Mesodermal cell (in vitro differentiated cells): Measurements from ENCODE around the gene CYTIP.
"Not testable (repeated sequence)": the region's sequence is repeated elsewhere in the genome, so short reads cannot be mapped to it uniquely, and the experiment has no call there.

Experiments
- H3K27ac ChIP-seq: 2 replicates; pipeline ENCODE4 v1.7.0; 2013; ENCODE audit warnings: mild to moderate bottlenecking, low read depth, low read length, moderate library complexity; ENCODE audit not compliant: severe bottlenecking
- H3K36me3 ChIP-seq: 2 replicates; pipeline ENCODE4 v1.7.1; 2013; ENCODE audit warnings: mild to moderate bottlenecking, low read length, moderate library complexity; ENCODE audit not compliant: control insufficient read depth, insufficient read depth
- H3K4me1 ChIP-seq: one replicate; pipeline ENCODE4 v1.7.1; 2013; ENCODE audit warnings: mild to moderate bottlenecking, low read length; ENCODE audit not compliant: insufficient read depth, control insufficient read depth, poor library complexity, severe bottlenecking
- H3K4me3 ChIP-seq: 2 replicates; pipeline ENCODE4 v1.7.0; 2013; ENCODE audit warnings: low read length, control low read depth, mild to moderate bottlenecking; ENCODE audit not compliant: insufficient read depth, poor library complexity, severe bottlenecking; ENCODE audit errors: extremely low read depth
- H3K9me3 ChIP-seq: 2 replicates; pipeline ENCODE4 v1.7.1; 2013; ENCODE audit warnings: mild to moderate bottlenecking, low read length, moderate library complexity; ENCODE audit not compliant: control insufficient read depth
- WGBS, 2 experiments: methylation state at CpG; one replicate each; pipeline ENCODE4 v1.1.5; 2013; ENCODE audit warnings: missing lambda C conversion rate in 2 of 2; ENCODE audit not compliant: insufficient coverage in 2 of 2; 5-methylcytosine and 5-hydroxymethylcytosine counted together

The CYTIP gene

DNA sequence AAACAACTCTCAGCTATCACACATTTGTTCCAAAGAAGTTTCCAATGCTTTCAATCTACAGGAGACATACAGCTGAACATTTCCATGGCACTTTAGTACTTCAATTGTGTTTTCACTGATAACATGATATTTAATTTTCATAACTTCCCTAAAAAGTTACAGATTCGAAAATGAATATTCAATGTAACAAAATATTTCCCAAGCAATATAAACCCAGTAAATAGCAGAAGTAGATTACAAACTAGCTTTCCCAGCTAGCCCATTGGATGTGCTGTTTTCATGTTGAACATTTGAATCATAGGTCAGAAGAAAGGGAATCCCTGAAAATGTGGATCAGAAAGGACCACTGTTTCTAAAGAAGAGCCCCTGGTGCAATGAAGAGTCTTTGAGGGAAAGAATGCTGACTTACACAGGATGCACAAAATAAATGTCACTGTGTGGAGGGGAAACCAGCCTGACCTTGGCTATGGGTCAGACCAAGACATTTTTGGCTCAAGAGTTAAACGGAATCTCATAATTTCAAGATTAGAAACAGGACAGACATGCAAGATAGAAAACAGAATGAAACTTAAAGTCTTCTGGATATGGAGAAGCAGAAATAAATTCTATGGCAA lies 22.5 kb downstream of the CYTIP start:
- Histone ChIP-seq H3K4me1 (no peaks in the 10 kb centered on the region), H3K27ac (no peak overlapping the region), H3K9me3 (no peaks in the 10 kb centered on the region), H3K4me3 (no peak overlapping the region), H3K36me3 (no peaks in the 10 kb centered on the region)
- 100% methylated on average over 1 of the region's 2 CpGs; no CpG with 5 or more reads in 1 of the 2 experiments for WGBS, 2 experiments

GRCh38 chr2:157420771-157421323 lies 23.0 kb downstream of the CYTIP start:
- no peaks in the 10 kb centered on the region for H3K9me3 ChIP-seq
- H3K4me1 ChIP-seq = no peaks in the 10 kb centered on the region
- WGBS, 2 experiments = 79% methylated on average over 2 of the region's 4 CpGs; no CpG with 5 or more reads in 1 of the 2 experiments
- no peak overlapping the region for H3K4me3 ChIP-seq
- H3K27ac ChIP-seq = no peak overlapping the region
- no peaks in the 10 kb centered on the region for H3K36me3 ChIP-seq

DNA sequence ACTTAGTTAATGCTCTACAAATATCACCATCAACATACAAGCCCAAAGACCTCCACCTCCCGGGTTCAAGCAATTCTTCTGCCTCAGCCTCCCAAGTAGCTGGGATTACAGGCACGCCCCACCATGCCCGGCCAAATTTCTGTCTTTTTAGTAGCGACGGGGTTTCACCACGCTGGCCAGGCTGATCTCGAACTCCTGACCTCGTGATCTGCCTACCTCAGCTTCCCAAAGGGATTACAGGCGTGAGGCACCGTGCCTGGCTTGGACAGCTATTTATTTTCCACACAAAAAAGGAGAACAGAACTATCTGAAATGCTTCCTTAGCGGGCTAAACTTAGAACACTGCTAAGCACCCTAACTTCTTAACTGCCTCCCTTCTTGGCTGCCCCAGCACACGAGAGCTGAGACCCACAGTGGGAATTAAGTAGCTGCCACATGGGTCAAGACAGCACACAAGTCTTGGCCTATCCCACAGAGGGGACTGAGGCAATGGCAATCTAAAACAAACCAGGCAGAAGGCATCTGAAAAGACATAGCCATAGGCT lies 24.8 kb downstream of the CYTIP start:
- no peaks in the 10 kb centered on the region for H3K36me3 ChIP-seq
- H3K4me3 ChIP-seq = no peak overlapping the region
- H3K9me3 ChIP-seq = no peaks in the 10 kb centered on the region
- no peaks in the 10 kb centered on the region for H3K4me1 ChIP-seq
- 89 to 92% methylated on average over 12 of the region's 12 CpGs for WGBS, 2 experiments
- no peak overlapping the region for H3K27ac ChIP-seq

DNA sequence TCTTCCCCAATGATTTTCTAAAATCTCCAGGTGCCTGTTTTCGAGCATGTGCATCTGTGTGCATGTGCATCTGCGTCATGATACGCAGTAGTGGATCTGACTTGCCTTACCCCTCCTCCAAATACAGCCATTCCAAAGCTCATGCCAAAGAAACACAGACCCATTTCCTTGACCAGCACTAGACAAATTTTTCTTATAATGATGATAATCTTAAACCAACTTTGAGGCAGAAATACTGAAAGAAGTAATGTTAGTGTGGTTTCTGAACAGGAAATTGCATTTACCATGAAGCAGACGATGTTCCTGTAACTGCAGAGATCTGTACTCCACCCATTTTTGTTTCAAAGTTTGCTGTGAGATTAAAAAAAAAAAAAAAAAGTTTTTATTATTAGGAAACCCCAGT lies 25.6 kb downstream of the CYTIP start:
- no peak overlapping the region for H3K4me3 ChIP-seq
- H3K9me3 ChIP-seq = no peaks in the 10 kb centered on the region
- WGBS, 2 experiments = 95 to 100% methylated on average over 2 to 3 of the region's 4 CpGs
- H3K4me1 ChIP-seq = no peaks in the 10 kb centered on the region
- no peaks in the 10 kb centered on the region for H3K36me3 ChIP-seq
- no peak overlapping the region for H3K27ac ChIP-seq

DNA sequence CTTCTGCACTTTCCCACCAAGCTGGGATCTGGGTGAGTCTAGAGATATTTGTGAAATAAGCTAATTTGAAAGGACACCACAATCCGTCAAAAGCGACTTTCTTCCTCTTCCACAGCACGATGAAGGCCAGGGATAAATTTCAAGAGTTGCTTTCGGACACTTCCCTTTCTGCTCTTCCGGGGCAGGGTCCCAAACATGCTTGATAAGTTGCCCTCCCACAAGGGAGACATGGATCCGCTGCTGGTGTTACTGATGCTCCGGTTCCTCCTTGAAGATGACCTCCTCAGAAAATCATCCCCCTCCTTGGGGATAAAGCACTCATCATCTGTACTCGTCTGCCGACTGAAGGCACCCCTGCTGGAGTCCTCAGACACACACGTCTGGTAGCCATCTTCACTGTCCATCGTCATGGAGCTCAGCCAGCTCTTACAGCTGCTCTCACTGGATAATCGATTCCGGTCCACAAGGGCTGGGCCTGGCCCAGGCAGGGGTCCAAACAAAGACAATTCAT lies 28.2 kb downstream of the CYTIP start:
- Histone ChIP-seq H3K4me3 (no peak overlapping the region), H3K27ac (no peak overlapping the region), H3K36me3 (no peaks in the 10 kb centered on the region), H3K9me3 (no peaks in the 10 kb centered on the region), H3K4me1 (no peaks in the 10 kb centered on the region)
- WGBS, 2 experiments = 87 to 93% methylated on average over 8 to 13 of the region's 13 CpGs

GRCh38 chr2:157414050-157414449 lies 29.8 kb downstream of the CYTIP start:
- Histone ChIP-seq H3K4me3 (no peak overlapping the region), H3K36me3 (no peaks in the 10 kb centered on the region), H3K4me1 (no peaks in the 10 kb centered on the region), H3K9me3 (no peaks in the 10 kb centered on the region), H3K27ac (no peak overlapping the region)
- WGBS, 2 experiments = no CpG with 5 or more reads among the region's 1 CpG

DNA sequence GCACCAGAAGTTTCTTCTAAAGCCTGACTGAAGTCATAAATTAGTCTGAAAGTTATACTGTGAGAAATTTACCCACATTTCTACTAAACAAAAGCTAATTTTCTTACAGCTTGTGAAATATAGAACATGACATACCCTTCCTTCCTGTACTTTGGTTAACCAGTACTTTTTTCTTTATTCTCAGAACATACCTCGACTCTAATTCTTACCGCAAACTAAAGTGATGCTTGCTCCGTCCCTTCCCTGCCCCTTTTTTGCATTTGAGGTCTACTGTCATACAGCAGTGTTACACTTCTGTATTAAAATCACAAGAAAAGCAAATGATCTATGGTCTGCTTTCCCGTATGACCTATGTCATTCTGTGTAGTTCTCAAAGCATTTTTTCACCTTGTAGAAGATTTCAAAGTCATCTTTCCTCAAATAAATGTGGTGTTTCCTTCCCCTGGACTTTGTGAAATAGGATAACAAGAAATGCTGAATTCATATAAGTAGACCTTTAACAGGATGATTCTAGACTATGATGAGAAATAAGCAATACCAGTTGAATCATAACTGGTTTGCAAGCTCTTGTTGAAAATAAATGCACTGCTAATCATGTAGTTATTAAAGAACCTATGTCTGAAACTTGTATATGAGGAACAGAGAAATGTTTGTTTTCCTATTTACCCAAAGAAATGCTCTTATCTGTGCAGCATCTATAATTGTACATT lies 30.4 kb downstream of the CYTIP start:
- Histone ChIP-seq H3K4me1 (no peaks in the 10 kb centered on the region), H3K27ac (no peak overlapping the region), H3K4me3 (no peak overlapping the region), H3K9me3 (no peaks in the 10 kb centered on the region), H3K36me3 (no peaks in the 10 kb centered on the region)
- WGBS, 2 experiments = 90 to 96% methylated on average over 3 of the region's 4 CpGs

- Histone ChIP-seq H3K4me1 (no peaks in the 10 kb centered on the region), H3K9me3 (no peaks in the 10 kb centered on the region), H3K36me3 (no peaks in the 10 kb centered on the region), H3K4me3 (no peak overlapping the region), H3K27ac (no peak overlapping the region)
- WGBS, 2 experiments = 100% methylated on average over 1 of the region's 3 CpGs; no CpG with 5 or more reads in 1 of the 2 experiments
These were observed 32.1 kb downstream of the CYTIP start for GRCh38 chr2:157411624-157412336.

DNA sequence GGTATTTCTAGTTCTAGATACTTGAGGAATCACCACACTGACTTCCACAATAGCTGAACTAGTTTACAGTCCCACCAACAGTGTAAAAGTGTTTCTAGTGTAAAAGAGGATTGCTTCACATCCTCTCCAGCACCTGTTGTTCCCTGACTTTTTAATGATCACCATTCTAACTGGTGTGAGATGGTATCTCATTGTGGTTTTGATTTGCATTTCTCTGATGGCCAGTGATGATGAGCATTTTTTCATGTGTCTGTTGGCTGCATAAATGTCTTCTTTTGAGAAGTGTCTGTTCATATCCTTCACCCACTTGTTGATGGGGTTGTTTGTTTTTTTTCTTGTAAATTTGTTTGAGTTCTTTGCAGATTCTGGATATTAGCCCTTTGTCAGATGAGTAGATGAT lies 38.5 kb downstream of the CYTIP start:
- H3K4me3 ChIP-seq, H3K27ac ChIP-seq, H3K4me1 ChIP-seq, H3K36me3 ChIP-seq, H3K9me3 ChIP-seq: not testable (repeated sequence)

- Histone ChIP-seq H3K9me3 (no peaks in the 10 kb centered on the region), H3K36me3 (no peaks in the 10 kb centered on the region), H3K4me3 (no peak overlapping the region), H3K4me1 (no peaks in the 10 kb centered on the region), H3K27ac (no peak overlapping the region)
- WGBS, 2 experiments = 77 to 93% methylated on average over 2 of the region's 2 CpGs
These were observed 39.5 kb downstream of the CYTIP start for GRCh38 chr2:157404363-157404762.
